ENCODE measurements around the gene RPLP2.

The RPLP2 gene

DNA sequence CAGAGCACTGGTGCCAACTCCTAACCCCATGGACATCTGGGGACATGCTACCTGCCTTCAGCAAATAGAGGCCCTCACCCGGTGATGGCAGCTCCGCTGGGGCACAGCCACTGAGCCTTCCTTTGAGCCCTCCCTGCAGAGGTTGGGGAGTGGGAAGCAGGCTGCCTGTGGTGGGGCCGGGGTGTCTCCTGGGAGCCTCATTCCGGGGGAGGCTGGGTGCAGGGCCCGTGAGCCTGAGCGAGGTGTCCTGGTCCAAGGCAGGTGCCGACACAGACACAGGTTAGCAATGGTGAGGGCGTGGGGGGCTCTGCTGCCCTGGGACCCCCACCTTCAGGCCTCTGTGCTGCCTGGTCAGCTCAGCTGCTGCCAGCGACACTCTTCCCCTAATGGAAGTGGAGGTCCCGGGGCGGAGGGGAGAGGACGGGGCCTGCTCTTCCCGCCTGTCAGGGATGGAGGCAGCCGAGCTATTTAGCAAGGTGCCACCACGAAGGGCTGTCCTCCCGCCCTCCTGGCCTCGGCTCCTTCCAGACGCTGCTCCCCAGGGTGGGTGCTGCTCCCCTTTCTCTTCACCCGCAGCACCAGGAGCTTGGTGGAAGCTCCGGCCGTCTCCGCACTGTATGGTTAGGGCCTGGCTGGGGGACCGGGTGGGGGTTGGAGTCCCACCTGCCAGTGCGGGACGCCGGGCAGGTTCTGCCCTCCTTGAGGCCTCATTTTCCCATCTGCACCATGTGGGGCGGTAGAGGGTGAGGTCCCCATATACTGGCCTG, 44.1 kb downstream of the RPLP2 start:
- no peak for TF ChIP-seq YY1 (IDR thresholded peaks at IDR 0.05; ENCODE audit: insufficient read depth, insufficient read length)
- TF ChIP-seq ZNF274 (IDR thresholded peaks at IDR 0.05; ENCODE audit: low read depth, low read length) = no peak
- TF ChIP-seq SUZ12 (IDR thresholded peaks at IDR 0.05; ENCODE audit: extremely low read depth, insufficient read depth, insufficient read length) = no peak
- Histone ChIP-seq H3K27me3 (ENCODE audit: insufficient read depth, insufficient read length) (no peaks in the 10 kb centered on the region), H3K36me3 (ENCODE audit: insufficient read depth, insufficient read length, low read length) (peaks cover 33% of the 10 kb centered on the region), H3K9me3 (ENCODE audit: insufficient read depth, low read length) (no peaks in the 10 kb centered on the region), H3K9ac (ENCODE audit: insufficient read length, low read depth) (no peak overlapping the region), H3K4me1 (ENCODE audit: insufficient read depth, insufficient read length) (peaks cover 48% of the 10 kb centered on the region), H3K4me3 (ENCODE audit: insufficient read length, low read depth) (no peak overlapping the region)
- DNase-seq (ENCODE audit: low read depth, low spot score) = no peak

DNA sequence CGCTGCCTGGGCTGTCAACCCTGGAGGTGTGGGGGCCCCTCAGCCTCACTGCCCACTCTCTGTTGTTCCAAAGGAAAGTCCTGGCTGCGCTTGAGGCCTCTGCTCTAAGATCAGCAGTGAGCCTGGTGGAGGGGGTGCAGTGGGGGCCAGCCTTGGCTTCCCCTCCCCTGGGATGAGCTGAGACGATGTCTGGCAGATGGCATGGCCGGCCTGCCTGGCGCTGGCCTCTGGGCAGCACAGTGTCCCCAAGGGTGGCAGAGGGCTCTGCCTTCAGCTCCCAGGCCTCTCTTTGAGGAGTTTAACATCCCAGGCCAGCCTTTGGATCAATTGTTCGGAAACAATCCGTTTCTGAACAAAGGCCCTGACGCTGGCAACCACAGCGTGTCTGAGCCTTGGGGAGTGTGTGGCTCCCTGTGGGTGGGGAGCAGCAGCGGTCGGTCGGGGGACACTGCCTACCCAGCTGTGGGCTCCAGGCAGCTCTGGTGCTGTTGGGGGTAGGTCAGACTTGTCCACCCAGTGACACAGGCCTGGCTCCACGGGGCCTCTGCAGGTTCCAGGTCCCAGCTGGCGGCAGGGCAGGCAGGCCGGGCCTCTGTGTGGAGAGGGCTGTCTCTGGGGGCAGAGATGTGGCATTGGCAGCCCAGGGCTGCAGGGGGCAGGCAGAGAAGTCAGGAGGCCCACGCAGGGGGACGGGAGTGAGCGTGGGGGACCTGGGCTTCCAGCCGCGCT, 45.0 kb downstream of the RPLP2 start:
- no peaks in the 10 kb centered on the region for H3K9me3 ChIP-seq (ENCODE audit: insufficient read depth, low read length)
- peaks cover 33% of the 10 kb centered on the region for H3K36me3 ChIP-seq (ENCODE audit: insufficient read depth, insufficient read length, low read length)
- H3K9ac ChIP-seq (ENCODE audit: insufficient read length, low read depth) = peak overlapping the region; percentile 50
- no peaks in the 10 kb centered on the region for H3K27me3 ChIP-seq (ENCODE audit: insufficient read depth, insufficient read length)
- peaks cover 55% of the 10 kb centered on the region for H3K4me1 ChIP-seq (ENCODE audit: insufficient read depth, insufficient read length)
- TF ChIP-seq YY1 (IDR thresholded peaks at IDR 0.05; ENCODE audit: insufficient read depth, insufficient read length) = no peak
- TF ChIP-seq SUZ12 (IDR thresholded peaks at IDR 0.05; ENCODE audit: extremely low read depth, insufficient read depth, insufficient read length) = no peak
- no peak for TF ChIP-seq ZNF274 (IDR thresholded peaks at IDR 0.05; ENCODE audit: low read depth, low read length)
- no peak for DNase-seq (ENCODE audit: low read depth, low spot score)
- H3K4me3 ChIP-seq (ENCODE audit: insufficient read length, low read depth) = no peak overlapping the region

- no peaks in the 10 kb centered on the region for H3K27me3 ChIP-seq (ENCODE audit: insufficient read depth, insufficient read length)
- peaks cover 33% of the 10 kb centered on the region for H3K36me3 ChIP-seq (ENCODE audit: insufficient read depth, insufficient read length, low read length)
- DNase-seq (ENCODE audit: low read depth, low spot score) = no peak
- H3K4me3 ChIP-seq (ENCODE audit: insufficient read length, low read depth) = no peak overlapping the region
- peaks cover 60% of the 10 kb centered on the region for H3K4me1 ChIP-seq (ENCODE audit: insufficient read depth, insufficient read length)
- H3K9ac ChIP-seq (ENCODE audit: insufficient read length, low read depth) = no peak overlapping the region
- H3K9me3 ChIP-seq (ENCODE audit: insufficient read depth, low read length) = no peaks in the 10 kb centered on the region
- TF ChIP-seq YY1 (IDR thresholded peaks at IDR 0.05; ENCODE audit: insufficient read depth, insufficient read length) (no peak), ZNF274 (IDR thresholded peaks at IDR 0.05; ENCODE audit: low read depth, low read length) (no peak), SUZ12 (IDR thresholded peaks at IDR 0.05; ENCODE audit: extremely low read depth, insufficient read depth, insufficient read length) (no peak)
These were observed 45.5 kb downstream of the RPLP2 start for GRCh38 chr11:855330-855674.

GRCh38 chr11:855796-856195, 46.0 kb downstream of the RPLP2 start:
- H3K4me3 ChIP-seq (ENCODE audit: insufficient read length, low read depth) = no peak overlapping the region
- DNase-seq (ENCODE audit: low read depth, low spot score) = no peak
- peaks cover 65% of the 10 kb centered on the region for H3K4me1 ChIP-seq (ENCODE audit: insufficient read depth, insufficient read length)
- H3K36me3 ChIP-seq (ENCODE audit: insufficient read depth, insufficient read length, low read length) = peaks cover 33% of the 10 kb centered on the region
- no peaks in the 10 kb centered on the region for H3K27me3 ChIP-seq (ENCODE audit: insufficient read depth, insufficient read length)
- no peaks in the 10 kb centered on the region for H3K9me3 ChIP-seq (ENCODE audit: insufficient read depth, low read length)
- TF ChIP-seq SUZ12 (IDR thresholded peaks at IDR 0.05; ENCODE audit: extremely low read depth, insufficient read depth, insufficient read length) = no peak
- TF ChIP-seq YY1 (IDR thresholded peaks at IDR 0.05; ENCODE audit: insufficient read depth, insufficient read length) = no peak
- TF ChIP-seq ZNF274 (IDR thresholded peaks at IDR 0.05; ENCODE audit: low read depth, low read length) = no peak
- no peak overlapping the region for H3K9ac ChIP-seq (ENCODE audit: insufficient read length, low read depth)

DNA sequence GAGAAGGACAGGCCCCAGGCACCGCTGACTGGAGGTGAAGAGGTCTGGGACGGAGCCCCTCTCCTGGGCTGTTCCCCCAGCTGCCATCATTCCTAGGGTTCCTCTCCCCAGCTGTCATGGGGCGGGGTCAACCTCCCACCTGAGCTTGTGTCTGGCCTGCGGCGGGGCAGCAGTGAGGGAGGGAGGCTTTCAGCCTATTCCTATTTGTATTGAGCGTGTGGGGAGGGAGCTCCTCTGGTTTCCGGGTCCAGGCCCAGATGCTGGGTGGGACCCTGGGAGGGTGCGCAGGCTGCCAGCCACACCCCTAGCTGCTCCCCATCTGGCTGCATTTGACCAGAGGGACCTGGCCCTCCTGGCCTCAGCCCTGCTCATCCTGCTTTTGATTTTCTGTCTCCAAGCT, 46.6 kb downstream of the RPLP2 start:
- peaks cover 33% of the 10 kb centered on the region for H3K36me3 ChIP-seq (ENCODE audit: insufficient read depth, insufficient read length, low read length)
- no peak for TF ChIP-seq YY1 (IDR thresholded peaks at IDR 0.05; ENCODE audit: insufficient read depth, insufficient read length)
- TF ChIP-seq SUZ12 (IDR thresholded peaks at IDR 0.05; ENCODE audit: extremely low read depth, insufficient read depth, insufficient read length) = no peak
- no peak for TF ChIP-seq ZNF274 (IDR thresholded peaks at IDR 0.05; ENCODE audit: low read depth, low read length)
- H3K27me3 ChIP-seq (ENCODE audit: insufficient read depth, insufficient read length) = no peaks in the 10 kb centered on the region
- DNase-seq (ENCODE audit: low read depth, low spot score) = no peak
- no peaks in the 10 kb centered on the region for H3K9me3 ChIP-seq (ENCODE audit: insufficient read depth, low read length)
- H3K4me3 ChIP-seq (ENCODE audit: insufficient read length, low read depth) = no peak overlapping the region
- peak overlapping the region; percentile 17 for H3K9ac ChIP-seq (ENCODE audit: insufficient read length, low read depth)
- peaks cover 59% of the 10 kb centered on the region for H3K4me1 ChIP-seq (ENCODE audit: insufficient read depth, insufficient read length)

DNA sequence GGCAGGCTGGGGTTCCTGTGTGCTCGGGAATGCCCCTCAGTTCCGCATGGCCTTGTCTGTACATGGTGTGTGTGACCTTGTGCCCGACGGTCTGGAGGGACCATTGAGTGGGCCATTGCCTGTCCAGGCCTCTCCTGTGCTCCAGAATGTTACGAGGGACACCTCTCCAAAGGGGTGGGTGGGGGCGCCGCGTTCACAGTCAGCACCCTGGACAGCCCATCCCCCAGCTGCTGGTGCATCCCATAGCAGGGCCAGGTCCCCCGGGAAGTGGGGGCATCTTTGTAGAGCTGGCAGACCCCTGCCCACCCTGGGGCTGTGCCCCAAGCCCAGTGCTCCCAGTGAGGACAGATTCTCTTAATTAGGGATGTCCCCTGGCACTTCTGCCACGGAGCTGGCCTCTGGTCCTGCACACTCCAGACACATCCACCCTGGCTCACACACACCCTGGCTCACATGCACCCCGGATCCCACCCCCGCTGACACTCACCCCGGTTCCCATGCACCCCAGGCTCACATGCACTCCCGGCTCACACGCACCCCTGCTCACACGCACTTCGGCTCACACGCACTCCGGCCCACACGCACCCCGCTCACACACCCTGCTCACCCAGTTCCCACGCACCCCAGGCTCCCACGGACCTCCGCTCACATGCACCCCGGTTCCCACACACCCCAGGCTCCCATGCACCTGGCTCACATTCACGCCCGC, 48.4 kb downstream of the RPLP2 start:
- Histone ChIP-seq H3K9ac (ENCODE audit: insufficient read length, low read depth) (no peak overlapping the region), H3K27me3 (ENCODE audit: insufficient read depth, insufficient read length) (no peaks in the 10 kb centered on the region), H3K9me3 (ENCODE audit: insufficient read depth, low read length) (no peaks in the 10 kb centered on the region), H3K36me3 (ENCODE audit: insufficient read depth, insufficient read length, low read length) (peaks cover 27% of the 10 kb centered on the region), H3K4me3 (ENCODE audit: insufficient read length, low read depth) (no peak overlapping the region), H3K4me1 (ENCODE audit: insufficient read depth, insufficient read length) (peaks cover 59% of the 10 kb centered on the region)
- DNase-seq (ENCODE audit: low read depth, low spot score) = no peak
- TF ChIP-seq ZNF274 (IDR thresholded peaks at IDR 0.05; ENCODE audit: low read depth, low read length) (no peak), SUZ12 (IDR thresholded peaks at IDR 0.05; ENCODE audit: extremely low read depth, insufficient read depth, insufficient read length) (no peak), YY1 (IDR thresholded peaks at IDR 0.05; ENCODE audit: insufficient read depth, insufficient read length) (no peak)

Measured in NT2/D1 (cell line).